Measurements from ENCODE around the gene C12orf60. TPM values are rescaled to one million over a fixed set of nuclear protein-coding genes. Genes with fewer than 3 reads are reported as not detected.

The C12orf60 gene
- total RNA-seq, 1 experiment from 2014 or later: 3.5 TPM

GRCh38 chr12:14774906-14775635, 28.4 kb upstream of the C12orf60 start:
- POLR2A ChIA-PET: interaction anchor here (1.2 to 2.9 kb wide), 2 partner anchors 15 to 28 kb away, joined by 3 to 13 read pairs; partner anchors contain the start of genes C12orf60 and WBP11
- Histone ChIP-seq H3K27me3 (ENCODE audit: insufficient read depth, low read length) (no peaks in the 10 kb centered on the region), H3K79me2 (ENCODE audit: insufficient read depth, low read length) (no peaks in the 10 kb centered on the region), H3K9me2 (ENCODE audit: insufficient read depth) (no peaks in the 10 kb centered on the region), H3K9ac (ENCODE audit: low read length) (peak overlapping the region; percentile 73), H3K4me1 (ENCODE audit: control insufficient read depth in 1 of 2, insufficient read depth in 2 of 2, low read length in 2 of 2) (peaks cover 21 to 39% of the 10 kb centered on the region in 2 experiments), H2AFZ (ENCODE audit: low read depth, low read length, poor library complexity, severe bottlenecking) (no peak overlapping the region), H3K4me2 (ENCODE audit: low read length) (peak overlapping the region; percentile 80), H3K9me3 (ENCODE audit: control insufficient read depth in 1 of 2, insufficient read depth in 1 of 2, low read depth in 1 of 2, low read length in 2 of 2) (no peaks in the 10 kb centered on the region), H3K27ac (ENCODE audit: low read depth, low read length) (peak overlapping the region; percentile 76), H4K20me1 (ENCODE audit: insufficient read depth) (no peaks in the 10 kb centered on the region), H3K4me3 (replicated peaks in 1 of 2; ENCODE audit: low read depth in 1 of 2, low read length in 2 of 2) (peak overlapping the region; percentile 64 to 65), H3K36me3 (ENCODE audit: control insufficient read depth in 1 of 2, insufficient read depth in 2 of 2, low read length in 2 of 2) (no peaks in the 10 kb centered on the region)
- intact Hi-C loops (cut with micrococcal nuclease): loop anchor here (5.0 kb wide), 1 partner anchor 143 kb away; no protein-coding TSS in a partner anchor
- no peak for DNase-seq (ENCODE audit: low read depth, low spot score)
- no peak for TF ChIP-seq SRF (IDR thresholded peaks at IDR 0.05; ENCODE audit: low read depth)
- TF ChIP-seq ZFX (IDR thresholded peaks at IDR 0.05): no peak
- TF ChIP-seq FOSL1 (IDR thresholded peaks at IDR 0.05; ENCODE audit: low read depth): no peak
- no peak for TF ChIP-seq JUND (IDR thresholded peaks at IDR 0.05)
- TF ChIP-seq ELF1 (IDR thresholded peaks at IDR 0.05; ENCODE audit: borderline replicate concordance, low read depth): no peak
- TF ChIP-seq CTCF (IDR thresholded peaks at IDR 0.05 in 2 of 3, conservative IDR thresholded peaks at IDR 0.05 in 1 of 3; ENCODE audit: borderline replicate concordance in 1 of 3, insufficient read depth in 1 of 3, low read depth in 2 of 3, low read length in 2 of 3): no peak
- no peak for TF ChIP-seq RAD21 (IDR thresholded peaks at IDR 0.05; ENCODE audit: low read depth)
- TF ChIP-seq YY1 (IDR thresholded peaks at IDR 0.05; ENCODE audit: extremely low read depth, insufficient replicate concordance, low read depth, low read length): peak; percentile 21
- TF ChIP-seq POLR2AphosphoS5 (IDR thresholded peaks at IDR 0.05; ENCODE audit: low read depth, low read length): no peak
- TF ChIP-seq TCF7L2 (IDR thresholded peaks at IDR 0.05; ENCODE audit: borderline replicate concordance, extremely low read depth, insufficient read depth, insufficient read length): no peak
- TF ChIP-seq MAX (IDR thresholded peaks at IDR 0.05): no peak
- peak; percentile 50; the same call in 1 of the 2 replicates for TF ChIP-seq CEBPB (IDR thresholded peaks at IDR 0.05; ENCODE audit: low read depth)
- TF ChIP-seq, protein P1, sequence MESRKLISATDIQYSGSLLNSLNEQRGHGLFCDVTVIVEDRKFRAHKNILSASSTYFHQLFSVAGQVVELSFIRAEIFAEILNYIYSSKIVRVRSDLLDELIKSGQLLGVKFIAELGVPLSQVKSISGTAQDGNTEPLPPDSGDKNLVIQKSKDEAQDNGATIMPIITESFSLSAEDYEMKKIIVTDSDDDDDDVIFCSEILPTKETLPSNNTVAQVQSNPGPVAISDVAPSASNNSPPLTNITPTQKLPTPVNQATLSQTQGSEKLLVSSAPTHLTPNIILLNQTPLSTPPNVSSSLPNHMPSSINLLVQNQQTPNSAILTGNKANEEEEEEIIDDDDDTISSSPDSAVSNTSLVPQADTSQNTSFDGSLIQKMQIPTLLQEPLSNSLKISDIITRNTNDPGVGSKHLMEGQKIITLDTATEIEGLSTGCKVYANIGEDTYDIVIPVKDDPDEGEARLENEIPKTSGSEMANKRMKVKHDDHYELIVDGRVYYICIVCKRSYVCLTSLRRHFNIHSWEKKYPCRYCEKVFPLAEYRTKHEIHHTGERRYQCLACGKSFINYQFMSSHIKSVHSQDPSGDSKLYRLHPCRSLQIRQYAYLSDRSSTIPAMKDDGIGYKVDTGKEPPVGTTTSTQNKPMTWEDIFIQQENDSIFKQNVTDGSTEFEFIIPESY (IDR thresholded peaks at IDR 0.05; ENCODE audit: extremely low read depth, insufficient replicate concordance, low read length): no peak
- no peak for TF ChIP-seq CBX3 (IDR thresholded peaks at IDR 0.05; ENCODE audit: low read depth)
- TF ChIP-seq SIN3A (IDR thresholded peaks at IDR 0.05; ENCODE audit: low read depth): no peak
- CTCF ChIA-PET: no interaction called here
- BruUV-seq (replicated peaks): no TSS peak
- RAD21 ChIA-PET (ENCODE audit: low non-redundant PET in 1 of 2, low total read pairs in 2 of 2, uncharacterized antibody in 2 of 2, unreplicated experiment in 2 of 2): no interaction called here
- no peak for ATAC-seq
